Neural cell (in vitro differentiated cells): ENCODE data around the gene KRTAP5-2. TPM values are rescaled to one million over a fixed set of nuclear protein-coding genes. Genes with fewer than 3 reads are reported as not detected.

ENCODE experiments used
- H2AFZ ChIP-seq: fragments of 200-600, 300-800 bp; sonication (generic), shearing (Covaris generic); 2 replicates; pipeline ENCODE4 v1.6.0; 2014; ENCODE audit warnings: low read depth, mild to moderate bottlenecking, antibody characterized with exemption, low read length, moderate library complexity
- H3F3A ChIP-seq: fragments of 200-600 bp; shearing (Covaris generic); 2 replicates; pipeline ENCODE4 v1.6.1; 2016; ENCODE audit warnings: mild to moderate bottlenecking, moderate library complexity, mixed read lengths, antibody characterized with exemption, low read length; ENCODE audit not compliant: insufficient read depth, poor library complexity, severe bottlenecking
- H3K27ac ChIP-seq: fragments of 200-600, 300-800 bp; sonication (generic), shearing (Covaris generic); 2 replicates; pipeline ENCODE4 v1.5.1; 2014; ENCODE audit warnings: mild to moderate bottlenecking, low read length, moderate library complexity
- H3K27me3 ChIP-seq: fragments of 300-800, 200-600 bp; sonication (generic), shearing (Covaris generic); 2 replicates; pipeline ENCODE4 v1.6.0; 2014; ENCODE audit warnings: mild to moderate bottlenecking, low read depth, low read length, moderate library complexity; ENCODE audit not compliant: insufficient read depth
- H3K36me3 ChIP-seq: fragments of 300-800, 200-600 bp; sonication (generic), shearing (Covaris generic); 2 replicates; pipeline ENCODE4 v1.5.1; 2014; ENCODE audit warnings: mild to moderate bottlenecking, antibody characterized with exemption, low read length, moderate library complexity; ENCODE audit not compliant: insufficient read depth
- H3K4me2 ChIP-seq: fragments of 300-800, 200-600 bp; sonication (generic), shearing (Covaris generic); 2 replicates; pipeline ENCODE4 v1.6.0; 2014; ENCODE audit warnings: mild to moderate bottlenecking, low read length
- H3K4me3 ChIP-seq: fragments of 300-800, 200-600 bp; sonication (generic), shearing (Covaris generic); 2 replicates; pipeline ENCODE4 v1.5.1; 2014; ENCODE audit warnings: mild to moderate bottlenecking, low read length, moderate library complexity
- H3K79me2 ChIP-seq: fragments of 200-600 bp; shearing (Covaris generic); replicated peaks from 2 replicates; pipeline ENCODE4 v1.6.0; 2014; ENCODE audit warnings: mild to moderate bottlenecking, low read length, moderate library complexity; ENCODE audit not compliant: insufficient read depth
- H3K9ac ChIP-seq: fragments of 300-800, 200-600 bp; sonication (generic), shearing (Covaris generic); 2 replicates; pipeline ENCODE4 v1.6.1; 2016; ENCODE audit warnings: mild to moderate bottlenecking, low read length, mixed read lengths
- H3K9me2 ChIP-seq: fragments of 200-600 bp; shearing (Covaris generic); 2 replicates; pipeline ENCODE4 v1.6.1; 2016; ENCODE audit warnings: mild to moderate bottlenecking, low read length, mixed read lengths; ENCODE audit not compliant: insufficient read depth
- H3K9me3 ChIP-seq: fragments of 200-600, 300-800 bp; sonication (generic), shearing (Covaris generic); 2 replicates; pipeline ENCODE4 v1.6.1; 2016; ENCODE audit warnings: mild to moderate bottlenecking, mixed run types, low read length, moderate library complexity, mixed read lengths
- H4K20me1 ChIP-seq: fragments of 200-600 bp; shearing (Covaris generic); 2 replicates; pipeline ENCODE4 v1.6.1; 2016; ENCODE audit warnings: mild to moderate bottlenecking, mixed run types; ENCODE audit not compliant: insufficient read depth
- CTCF ChIP-seq: fragments of 450-650 bp; IDR thresholded peaks from 2 replicates; pipeline ENCODE4 v1.5.1; 2014; ENCODE audit warnings: antibody characterized with exemption, mild to moderate bottlenecking, moderate library complexity; ENCODE audit not compliant: poor library complexity, severe bottlenecking
- EP300 ChIP-seq: fragments of 450-650 bp; conservative IDR thresholded peaks from 2 replicates; pipeline ENCODE4 v1.6.1; 2014; ENCODE audit warnings: antibody characterized with exemption, mild to moderate bottlenecking, moderate library complexity; ENCODE audit not compliant: poor library complexity, severe bottlenecking
- EZH2 ChIP-seq: fragments of 200-600, 300-800 bp; shearing (Covaris generic), sonication (generic); IDR thresholded peaks from 2 replicates; pipeline ENCODE4 v1.6.1; 2014; ENCODE audit warnings: antibody characterized with exemption, low read length, borderline replicate concordance, mild to moderate bottlenecking; ENCODE audit not compliant: insufficient read depth, poor library complexity, severe bottlenecking
- MXI1 ChIP-seq: fragments of 450-650 bp; conservative IDR thresholded peaks from 2 replicates; pipeline ENCODE4 v1.6.1; 2014; ENCODE audit warnings: antibody characterized with exemption, mild to moderate bottlenecking; ENCODE audit not compliant: poor library complexity, severe bottlenecking
- POLR2AphosphoS5 ChIP-seq: IDR thresholded peaks from 2 replicates; pipeline ENCODE4 v1.6.1; 2012
- RAD21 ChIP-seq: fragments of 450-650 bp; conservative IDR thresholded peaks from 2 replicates; pipeline ENCODE4 v1.6.1; 2014; ENCODE audit warnings: antibody characterized with exemption, mild to moderate bottlenecking, moderate library complexity
- REST ChIP-seq: IDR thresholded peaks from 2 replicates; pipeline ENCODE4 v1.6.1; 2012; ENCODE audit warnings: borderline replicate concordance
- SMC3 ChIP-seq: fragments of 450-650 bp; conservative IDR thresholded peaks from 2 replicates; pipeline ENCODE4 v1.6.1; 2014; ENCODE audit warnings: antibody characterized with exemption, mild to moderate bottlenecking, moderate library complexity; ENCODE audit not compliant: poor library complexity
- TAF1 ChIP-seq: IDR thresholded peaks from 2 replicates; pipeline ENCODE4 v1.6.1; 2012; ENCODE audit warnings: low read depth
- polyA plus RNA-seq: library from polyadenylated mRNA; depleted of rRNA; stranded (reverse); fragments of >200 nt; gene quantifications from 2 replicates; pipeline ENCODE4 v1.2.3, GENCODE V29; 2014

KRTAP5-2 gene
- polyA plus RNA-seq, 1 donor from 2014 or later: not detected

- Histone ChIP-seq H3K9me2 (no peaks in the 10 kb centered on the region), H3F3A (no peaks in the 10 kb centered on the region), H3K79me2 (no peaks in the 10 kb centered on the region), H3K36me3 (no peaks in the 10 kb centered on the region), H4K20me1 (no peaks in the 10 kb centered on the region), H3K4me3 (no peak overlapping the region), H3K27ac (no peak overlapping the region), H3K4me2 (no peak overlapping the region), H3K9me3 (no peaks in the 10 kb centered on the region), H2AFZ (no peak overlapping the region), H3K9ac (no peak overlapping the region), H3K27me3 (no peaks in the 10 kb centered on the region)
- TF ChIP-seq SMC3 (no peak), TAF1 (no peak), REST (no peak), POLR2AphosphoS5 (no peak), EP300 (no peak), EZH2 (no peak), RAD21 (no peak), CTCF (no peak), MXI1 (no peak)
These were observed 21.4 kb upstream of the KRTAP5-2 start for GRCh38 chr11:1619449-1619848.

GRCh38 chr11:1618231-1618630 lies 20.1 kb upstream of the KRTAP5-2 start:
- Histone ChIP-seq H2AFZ (no peak overlapping the region), H3K36me3 (no peaks in the 10 kb centered on the region), H3K4me2 (no peak overlapping the region), H3K27me3 (no peaks in the 10 kb centered on the region), H4K20me1 (no peaks in the 10 kb centered on the region), H3K9ac (no peak overlapping the region), H3K27ac (no peak overlapping the region), H3F3A (no peaks in the 10 kb centered on the region), H3K9me2 (no peaks in the 10 kb centered on the region), H3K9me3 (no peaks in the 10 kb centered on the region), H3K79me2 (no peaks in the 10 kb centered on the region), H3K4me3 (no peak overlapping the region)
- TF ChIP-seq TAF1 (no peak), POLR2AphosphoS5 (no peak), REST (no peak), MXI1 (no peak), RAD21 (no peak), SMC3 (no peak), EZH2 (no peak), EP300 (no peak), CTCF (no peak)
